Stimulated activated CD8-positive, alpha-beta memory T cell treated with anti-CD3 and anti-CD28 coated beads, Interleukin-15, amount 100 ng/mL, for 1 hour (primary cell): ENCODE data around the gene EFNA5.

Experiments used
- DNase-seq: peaks from one replicate; pipeline ENCODE4 v3.0.0-alpha.2; 2020; ENCODE audit warnings: low read depth

EFNA5 gene

DNA sequence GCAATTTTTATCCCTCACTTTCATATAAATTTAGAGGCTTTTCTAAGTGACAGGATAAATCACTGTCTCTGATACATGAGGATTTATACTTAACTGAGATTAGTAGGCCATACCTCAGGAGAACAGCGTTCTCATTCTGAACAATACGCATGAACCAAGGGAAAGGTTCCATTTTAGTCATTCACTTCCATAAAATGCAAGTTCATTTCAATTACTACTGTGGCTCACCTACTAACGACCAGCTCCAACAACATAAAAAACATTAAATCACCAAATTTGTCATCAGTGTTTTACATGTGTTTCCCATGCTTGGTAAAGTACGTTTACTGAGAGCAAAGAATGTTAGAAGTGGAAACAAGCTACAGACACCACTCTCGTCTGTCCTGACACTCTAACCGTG lies 67.4 kb downstream of the EFNA5 start:
- no peak for DNase-seq

DNA sequence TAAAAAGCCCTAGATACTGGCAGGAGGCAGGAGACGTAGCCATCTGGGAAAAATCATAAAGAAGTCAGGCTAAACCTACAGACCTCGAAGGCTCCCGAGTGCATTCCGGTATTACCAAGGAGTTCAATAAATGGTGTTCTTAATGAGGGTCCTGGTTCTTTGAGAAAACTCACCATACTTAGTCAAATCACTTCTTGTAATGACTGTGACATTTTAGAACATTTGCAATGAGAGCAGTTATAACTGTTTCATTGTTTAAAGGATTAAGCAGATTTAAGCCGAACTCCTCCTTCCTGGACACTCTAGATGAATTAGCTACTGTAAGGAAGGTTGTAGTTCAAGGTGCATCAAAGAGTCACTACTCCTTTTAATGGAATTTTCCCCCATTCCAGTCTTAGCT lies 67.8 kb downstream of the EFNA5 start:
- DNase-seq = no peak

DNA sequence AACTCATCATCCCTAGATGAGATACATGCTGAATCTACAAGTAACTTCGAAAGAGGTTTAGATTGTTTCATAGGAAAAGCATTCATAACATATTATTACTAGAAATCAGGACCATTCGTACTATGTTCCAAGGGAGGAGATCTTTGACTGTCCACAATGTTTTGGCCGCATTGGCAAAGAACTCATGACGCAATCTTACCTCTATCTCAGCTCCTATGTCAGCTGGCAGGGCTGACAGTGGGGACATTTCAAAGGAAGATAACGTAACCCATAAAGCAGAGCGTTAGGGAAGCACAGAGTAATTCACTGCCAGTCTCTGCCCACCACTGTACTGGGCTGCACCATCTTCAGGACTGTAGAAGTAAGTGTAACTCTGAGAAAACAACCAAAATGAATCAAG lies 69.7 kb downstream of the EFNA5 start:
- DNase-seq = no peak

DNA sequence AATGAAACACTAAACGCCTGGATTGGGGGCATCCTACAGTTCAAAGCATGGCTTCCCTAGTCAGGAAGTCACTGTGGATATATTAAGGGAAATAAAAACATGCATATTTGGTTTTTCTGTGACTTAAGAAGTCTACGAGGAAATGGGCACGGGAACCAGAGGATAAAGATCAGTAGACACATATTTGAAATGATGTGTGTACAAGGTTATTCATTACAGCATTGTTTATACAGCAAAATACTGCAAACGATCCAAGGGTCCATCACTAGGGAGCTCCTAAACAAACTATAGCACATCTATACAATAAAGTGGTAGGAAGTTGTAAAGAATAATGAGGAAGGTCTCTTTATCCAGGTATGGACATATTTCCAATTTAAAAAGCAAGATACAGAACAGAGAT lies 71.8 kb downstream of the EFNA5 start:
- DNase-seq = no peak

DNA sequence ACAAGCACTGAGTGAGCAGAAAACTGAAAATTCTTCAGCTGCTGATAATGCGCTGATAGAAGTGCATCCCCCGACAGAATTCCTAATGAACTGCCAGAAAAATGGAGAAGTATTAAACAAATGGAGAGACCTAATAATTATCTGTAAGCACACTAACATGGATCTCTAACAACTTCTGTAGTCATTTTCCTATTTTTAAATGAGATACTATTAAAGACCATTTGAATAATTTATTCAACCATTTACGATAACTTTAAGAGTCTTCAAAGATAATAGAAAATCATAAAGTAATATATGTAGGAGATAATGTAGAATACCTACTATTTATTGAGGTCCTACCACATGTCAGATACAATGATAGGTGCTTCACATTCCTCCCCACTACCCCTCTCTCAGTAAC lies 72.9 kb downstream of the EFNA5 start:
- no peak for DNase-seq

DNA sequence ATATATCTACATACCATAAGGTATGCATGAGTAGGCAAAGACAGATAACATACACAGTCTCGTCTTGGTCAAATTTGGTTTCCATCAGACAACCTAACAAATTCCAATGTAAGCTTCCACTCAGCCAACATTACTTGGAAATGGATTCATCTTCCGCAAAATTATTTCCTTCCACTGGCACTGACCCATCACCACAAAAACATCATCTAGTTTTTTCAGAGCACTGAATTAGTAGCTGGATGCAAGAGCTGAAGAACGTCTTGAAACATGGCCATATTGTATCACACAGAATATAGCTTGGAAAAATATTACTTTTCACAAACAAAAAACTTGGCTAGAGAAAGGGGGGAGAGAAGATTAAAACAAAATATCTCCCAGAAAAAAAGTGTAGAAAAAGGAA lies 73.5 kb downstream of the EFNA5 start:
- no peak for DNase-seq

DNA sequence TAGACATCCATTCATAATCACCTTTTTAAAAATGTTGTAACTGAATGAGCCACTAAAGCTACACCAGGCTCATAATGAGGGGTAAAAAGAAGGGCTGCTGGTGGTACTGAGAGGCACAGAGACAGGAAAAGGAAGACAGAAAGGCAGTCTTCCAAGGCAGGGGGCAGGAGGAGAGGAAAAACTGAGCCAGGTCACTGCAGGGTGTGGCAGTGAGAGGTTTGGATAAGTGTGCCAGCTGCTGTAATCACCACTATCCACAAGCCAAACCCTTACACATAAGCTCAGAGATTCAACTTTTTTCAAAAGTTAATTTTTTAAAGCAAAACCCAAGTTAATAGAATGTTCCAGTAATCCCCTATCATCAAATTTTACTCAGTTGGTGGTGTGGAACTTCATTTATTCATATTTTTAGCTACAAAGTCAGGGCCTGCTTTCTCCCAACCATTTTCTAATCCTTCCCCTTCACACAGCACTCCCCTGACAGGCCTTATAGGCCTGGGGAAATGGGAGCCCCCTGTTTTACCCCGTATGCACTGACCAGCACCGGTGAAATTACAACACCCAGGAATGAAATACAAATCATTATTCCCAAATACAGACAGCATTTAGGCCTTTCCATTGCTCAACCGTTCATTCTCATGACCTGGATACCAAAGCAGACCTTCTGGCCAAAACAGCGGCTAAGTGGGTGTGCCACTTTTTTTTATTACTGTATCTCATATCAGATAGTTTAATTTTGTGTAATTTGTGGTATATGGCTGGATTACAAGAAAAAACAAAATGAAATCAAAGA lies 76.3 kb downstream of the EFNA5 start:
- DNase-seq = no peak

DNA sequence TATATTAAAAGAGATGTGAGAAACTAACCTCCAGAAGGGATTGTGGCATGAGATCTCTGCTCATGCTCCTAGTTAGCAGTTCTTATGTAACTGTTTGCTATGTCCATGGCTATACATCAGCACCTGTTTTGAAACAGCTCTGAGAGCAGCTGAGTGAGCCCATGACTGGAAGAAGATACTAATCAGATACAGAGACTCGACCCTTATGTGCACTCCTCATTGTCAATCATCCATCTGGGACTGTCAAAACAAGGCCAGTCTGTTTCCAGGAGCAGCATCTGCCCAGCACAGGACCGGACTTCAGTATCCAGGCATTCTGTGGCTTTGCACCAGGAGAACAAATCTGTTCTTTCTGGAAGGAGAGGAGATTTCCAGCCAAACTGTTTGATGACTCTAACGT lies 77.7 kb downstream of the EFNA5 start:
- no peak for DNase-seq

DNA sequence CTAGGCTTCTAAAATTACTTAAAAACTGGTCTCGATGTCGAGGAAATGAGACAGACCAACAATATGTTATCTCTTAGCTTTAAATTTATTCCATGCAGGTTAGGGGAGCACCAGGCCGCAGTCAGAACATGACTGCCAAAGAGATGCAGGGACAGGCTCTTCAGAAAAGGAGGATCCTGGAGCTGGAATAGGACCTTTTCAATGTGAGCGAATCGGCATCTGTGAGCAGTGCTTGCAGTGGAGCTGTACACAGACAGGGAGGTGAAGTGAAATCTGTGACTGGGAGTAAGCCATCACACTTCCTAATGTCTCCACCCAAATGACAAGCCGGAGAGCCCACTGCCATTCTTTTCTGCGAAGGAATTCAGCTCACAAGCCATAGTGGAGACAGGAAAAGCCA lies 78.2 kb downstream of the EFNA5 start:
- DNase-seq = no peak

DNA sequence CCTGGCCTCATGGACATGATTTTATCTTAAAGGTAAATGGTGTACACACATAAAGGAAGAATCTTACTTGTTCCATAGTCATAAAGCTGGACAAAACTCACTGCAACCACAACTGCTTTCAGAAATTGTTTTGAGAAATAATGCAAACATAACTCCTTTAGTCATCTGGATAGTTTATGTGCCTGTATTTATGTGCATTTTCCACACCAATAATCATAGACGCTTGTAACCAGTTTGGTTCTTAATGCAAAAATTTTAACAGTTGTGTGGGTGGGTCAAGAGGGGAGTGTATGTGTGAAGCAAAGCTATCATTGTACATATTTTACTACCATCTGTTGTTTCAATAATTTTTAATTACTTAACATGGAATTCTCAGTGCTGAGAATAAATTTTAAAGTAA lies 80.1 kb downstream of the EFNA5 start:
- DNase-seq = no peak

DNA sequence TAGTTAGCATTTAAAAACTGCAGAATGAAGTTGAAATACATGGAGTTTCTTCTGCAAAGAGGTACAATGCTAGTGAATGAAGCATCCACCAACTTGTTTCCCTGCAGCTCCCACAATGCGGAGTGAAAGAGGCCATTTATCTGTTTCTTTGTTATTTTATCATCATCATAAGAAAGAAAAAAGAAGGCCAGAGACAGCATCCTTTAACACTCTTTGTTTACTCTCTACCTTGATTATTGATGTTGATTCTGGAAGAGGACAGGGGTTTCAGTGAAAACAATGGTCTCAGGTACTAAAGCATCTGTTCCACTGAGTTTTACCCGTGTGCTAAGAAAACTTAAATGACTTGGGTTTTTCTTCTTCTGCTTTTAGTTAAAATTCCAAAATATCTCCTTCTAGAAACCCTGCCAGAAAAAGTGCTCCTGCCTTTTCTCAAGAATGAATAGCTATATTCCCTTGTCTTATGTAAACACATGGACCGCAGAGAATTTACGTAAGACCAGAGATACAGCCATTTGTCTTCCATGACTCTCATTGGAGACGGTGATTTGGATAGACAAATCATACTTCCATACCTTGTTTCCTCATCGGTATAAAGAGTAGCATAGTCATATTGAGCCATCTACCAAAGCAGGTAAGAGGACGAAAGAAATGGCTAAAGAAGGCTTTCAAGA lies 81.1 kb downstream of the EFNA5 start:
- no peak for DNase-seq

DNA sequence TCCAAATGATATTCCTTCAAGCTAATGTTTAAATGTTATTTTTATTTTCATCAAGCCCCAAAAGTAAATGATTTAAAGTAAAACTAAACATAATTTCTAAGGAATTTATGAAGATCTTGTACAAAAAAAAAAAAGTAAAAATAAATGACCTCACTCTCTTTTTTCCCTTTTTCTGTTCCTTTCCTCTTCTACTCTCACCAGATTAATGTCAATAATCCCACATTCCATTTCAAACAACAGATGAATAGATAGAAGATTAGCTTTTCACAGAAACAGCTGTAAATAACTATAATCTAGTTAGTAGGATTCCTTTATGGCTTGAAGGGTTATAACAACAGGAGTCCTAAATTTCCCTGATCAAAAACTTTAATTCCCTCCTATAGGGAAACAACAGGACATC lies 88.1 kb downstream of the EFNA5 start:
- no peak for DNase-seq

DNA sequence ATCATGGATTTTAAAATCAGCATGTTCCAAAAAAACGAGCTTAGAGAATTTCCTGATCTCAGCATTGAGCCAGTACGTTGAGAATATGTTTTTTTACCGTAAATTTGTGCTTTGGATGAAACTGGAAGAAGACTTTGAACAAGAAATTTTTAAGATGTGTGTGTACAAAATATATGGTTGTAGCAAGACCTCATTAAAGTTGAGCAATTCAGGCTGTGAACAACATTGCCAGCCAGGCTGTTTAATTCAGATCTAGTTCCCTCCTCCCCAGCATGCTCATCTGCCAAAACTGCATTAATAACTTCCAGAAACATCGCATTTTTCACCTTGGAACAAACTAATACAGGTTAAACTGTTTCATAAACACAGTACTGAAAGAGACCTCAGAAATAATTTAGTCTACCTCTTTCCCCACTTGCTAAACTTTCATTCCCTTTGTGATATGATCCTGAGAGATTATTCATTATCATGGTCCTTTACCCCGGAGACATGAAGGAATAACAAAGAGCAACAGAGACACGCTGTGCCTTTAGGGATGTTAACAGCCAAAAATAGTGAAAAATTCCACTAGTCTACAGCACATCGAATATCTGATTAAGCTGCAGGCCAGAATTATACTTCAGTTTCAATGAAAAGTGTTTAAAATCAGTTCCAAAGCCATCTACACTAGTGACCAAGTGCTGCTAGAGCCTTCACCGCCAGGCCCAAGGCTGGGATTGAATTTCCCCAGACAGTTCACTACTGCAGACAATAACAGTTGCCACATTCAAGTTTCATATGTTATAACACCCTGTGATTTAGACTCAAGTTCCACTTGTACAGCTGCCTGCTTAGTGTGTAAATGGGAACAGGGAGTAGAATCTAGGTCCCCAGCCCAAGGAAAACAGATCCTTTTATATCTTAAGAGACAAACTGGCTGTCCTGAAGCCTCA lies 89.6 kb downstream of the EFNA5 start:
- no peak for DNase-seq

DNA sequence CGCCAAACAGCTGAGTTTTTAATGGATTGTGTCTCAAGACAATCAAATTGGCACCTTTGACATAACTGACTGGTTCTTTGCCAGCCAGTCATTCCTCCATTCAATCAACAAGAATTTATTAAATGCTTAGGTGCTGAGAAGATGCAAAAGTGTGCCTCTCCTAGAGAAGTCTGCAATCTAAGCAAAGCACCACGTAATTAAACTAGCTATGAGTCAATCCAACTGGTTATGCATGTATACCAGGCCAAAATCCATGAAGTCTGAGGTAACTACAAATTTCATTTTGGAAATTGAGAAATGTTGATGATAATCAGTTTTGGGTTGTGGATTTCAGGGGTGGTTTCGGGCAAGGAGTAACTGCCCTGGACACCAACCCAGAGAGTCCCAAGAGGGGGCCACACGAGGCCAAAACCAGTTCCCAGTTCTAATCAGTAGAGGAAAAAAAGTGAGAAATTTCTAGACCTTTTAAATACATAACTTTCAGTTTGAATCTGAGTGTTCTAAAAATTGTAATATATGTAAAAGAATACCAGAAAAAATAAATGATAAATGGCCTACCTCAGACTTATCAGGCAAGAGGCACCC lies 92.6 kb downstream of the EFNA5 start:
- DNase-seq = no peak

DNA sequence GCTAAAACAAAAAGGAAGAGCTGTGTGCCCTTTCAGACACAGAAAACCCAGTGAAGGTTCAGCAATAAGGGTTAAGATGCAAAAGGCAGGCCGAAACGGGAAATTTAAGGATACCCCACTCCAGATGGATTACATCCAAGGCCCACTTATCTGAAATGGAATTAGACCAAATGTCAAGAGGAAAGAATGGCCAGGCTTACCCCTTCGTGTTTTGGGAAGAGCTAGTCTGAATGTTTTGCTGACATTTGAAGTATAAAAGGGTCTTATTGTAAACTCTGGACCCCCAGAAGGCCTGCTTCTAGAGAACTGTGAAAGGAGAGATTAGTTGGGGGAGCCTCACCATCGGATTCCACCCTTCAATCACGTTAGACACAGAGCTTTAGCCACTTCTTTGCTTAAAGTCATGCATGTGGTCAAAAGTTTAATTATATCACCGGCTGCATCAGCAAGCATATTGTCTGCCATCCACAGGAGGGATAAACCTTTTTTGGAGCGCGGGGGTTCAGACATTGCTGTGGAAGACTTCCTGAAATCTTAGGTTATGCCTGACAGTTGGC lies 93.3 kb downstream of the EFNA5 start:
- DNase-seq = no peak

DNA sequence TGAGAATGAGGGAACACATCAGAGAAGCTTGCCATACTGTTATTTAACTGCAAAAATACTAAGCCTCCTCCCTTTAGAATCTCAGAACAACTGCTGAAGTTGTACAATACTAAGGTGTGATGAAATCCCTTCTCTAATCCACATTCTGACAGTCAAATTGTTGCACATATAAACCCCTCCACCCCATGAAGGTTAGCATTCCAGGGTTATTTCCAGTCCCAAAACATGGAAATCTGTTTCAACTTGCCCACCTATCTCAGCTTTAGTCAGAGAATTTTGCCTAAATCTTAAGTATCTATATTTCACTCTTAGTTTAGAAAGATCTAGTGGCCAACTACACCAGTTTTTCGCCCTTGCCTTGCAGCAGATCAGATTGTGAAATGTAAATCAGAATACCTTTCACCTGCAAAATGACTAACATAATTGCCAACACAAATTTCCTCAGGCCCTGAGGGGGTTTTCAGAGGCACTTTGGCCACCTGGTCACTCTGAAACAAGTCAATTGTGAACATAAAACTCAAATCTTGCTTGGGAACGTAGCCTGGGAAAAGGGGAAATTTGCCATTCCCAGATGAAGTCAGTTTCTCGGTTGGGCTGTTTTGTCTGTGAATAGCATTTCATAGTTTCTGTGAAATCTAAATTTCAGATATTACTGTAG lies 93.9 kb downstream of the EFNA5 start:
- no peak for DNase-seq

DNA sequence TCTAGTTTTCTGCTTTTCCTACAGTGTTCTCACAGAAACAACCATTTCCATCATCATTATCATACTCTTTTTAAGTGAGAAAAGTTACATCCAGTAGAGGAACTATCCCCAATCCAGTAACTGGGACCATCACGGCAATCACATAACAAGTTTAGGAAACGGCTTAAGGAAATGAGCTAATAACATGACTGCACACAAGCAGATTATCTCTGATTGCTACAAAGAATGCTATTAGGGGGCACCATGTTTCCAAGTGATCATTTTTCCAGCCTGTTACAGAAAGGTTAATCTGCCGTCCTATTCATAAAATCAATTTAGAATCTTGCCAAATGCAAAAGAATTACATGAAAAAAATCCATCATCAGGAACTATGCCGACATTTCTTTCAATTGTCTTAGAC lies 94.6 kb downstream of the EFNA5 start:
- no peak for DNase-seq

DNA sequence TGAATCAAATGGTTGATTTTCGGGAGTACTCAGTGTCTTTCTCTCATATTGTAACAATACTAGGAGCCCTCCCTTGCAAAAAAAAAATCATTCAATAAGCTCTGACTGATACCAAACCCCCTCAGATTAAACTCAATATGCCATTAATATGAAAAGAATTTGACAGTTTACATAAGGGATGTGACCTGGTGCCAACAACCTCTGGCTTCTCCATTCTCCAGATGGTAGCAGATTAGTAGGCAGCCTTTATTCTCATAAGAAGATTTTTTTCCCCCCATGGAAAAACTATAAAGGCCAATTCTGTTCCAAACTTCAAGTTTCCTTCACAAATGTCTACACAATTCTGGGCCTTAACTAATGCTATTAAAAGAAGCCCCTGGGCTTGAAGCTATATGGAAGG lies 96.5 kb downstream of the EFNA5 start:
- no peak for DNase-seq

DNA sequence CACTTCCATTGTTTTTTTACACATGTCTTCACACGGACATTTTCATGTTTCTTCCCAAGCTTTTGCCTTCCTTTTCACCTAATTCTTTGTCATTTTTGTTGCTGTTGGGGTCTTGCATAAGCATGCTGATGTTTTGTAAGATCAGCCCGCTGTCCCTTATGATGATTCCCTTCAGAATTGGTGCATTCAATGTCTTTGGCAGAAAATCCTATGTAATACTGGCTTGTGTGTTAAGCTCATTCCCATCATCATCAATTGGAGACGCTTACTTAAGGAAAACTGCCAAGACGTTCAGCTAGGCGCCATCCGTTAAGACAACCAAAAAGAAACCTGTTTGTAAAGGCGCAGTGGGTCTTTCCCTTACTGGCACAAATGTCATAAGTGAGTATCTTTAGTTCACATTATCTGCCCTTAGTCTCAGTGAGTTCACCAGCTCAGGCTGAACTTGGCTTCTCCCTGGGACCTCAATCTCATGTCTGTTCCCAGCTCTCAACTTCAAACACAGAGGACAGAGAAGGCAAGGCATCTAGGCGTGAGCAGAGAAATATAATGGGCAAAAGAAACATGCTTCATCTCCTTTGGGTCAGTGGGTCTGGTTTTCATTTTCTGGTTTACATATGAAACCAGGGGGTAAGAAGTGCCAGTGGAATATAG lies 97.9 kb downstream of the EFNA5 start:
- DNase-seq = no peak

DNA sequence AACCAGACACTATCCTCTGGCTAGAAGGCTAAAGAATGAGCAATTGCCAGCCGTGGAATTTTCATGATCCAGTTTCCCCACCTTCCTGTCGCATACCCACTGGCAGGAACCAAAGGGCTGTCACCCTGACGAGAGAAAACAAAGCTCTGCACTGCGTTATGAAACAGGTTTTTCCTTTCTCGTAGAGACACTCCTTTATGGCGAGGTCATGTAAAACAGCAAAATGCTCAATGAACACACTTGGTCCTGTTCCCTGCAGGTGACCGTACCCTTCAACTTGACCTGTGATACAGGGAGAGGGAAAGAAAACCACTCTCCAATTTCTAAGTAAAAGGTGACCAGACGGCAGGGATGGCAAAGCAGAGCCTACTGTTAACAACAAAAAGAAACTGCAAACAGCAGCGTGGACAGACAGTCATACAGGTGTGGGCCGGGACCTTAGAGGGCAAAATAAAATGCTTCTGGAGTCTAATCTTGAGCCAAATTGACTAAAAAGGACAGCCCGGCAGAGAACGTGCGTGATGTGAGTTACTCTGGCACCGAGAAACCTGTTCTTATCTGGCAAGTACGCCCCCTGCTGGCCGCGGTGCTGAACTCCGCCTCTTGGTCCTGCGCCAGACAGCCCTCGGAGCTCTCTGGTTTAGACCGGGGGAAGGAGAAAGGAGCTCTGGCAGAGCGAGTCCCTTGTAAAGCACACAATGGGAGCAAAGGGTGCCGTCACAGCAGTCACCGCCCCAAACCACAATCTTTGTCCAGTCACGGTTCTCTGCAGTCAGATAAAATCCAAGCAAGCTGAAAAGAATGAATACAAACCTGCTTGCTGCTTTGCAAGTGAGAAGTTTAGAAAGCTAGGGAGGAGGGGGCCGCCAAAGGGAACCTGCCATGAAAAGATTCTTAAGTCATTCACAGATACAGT lies 98.9 kb downstream of the EFNA5 start:
- DNase-seq = peak; percentile 76
